ENCODE data around the gene CNKSR3.

DNA sequence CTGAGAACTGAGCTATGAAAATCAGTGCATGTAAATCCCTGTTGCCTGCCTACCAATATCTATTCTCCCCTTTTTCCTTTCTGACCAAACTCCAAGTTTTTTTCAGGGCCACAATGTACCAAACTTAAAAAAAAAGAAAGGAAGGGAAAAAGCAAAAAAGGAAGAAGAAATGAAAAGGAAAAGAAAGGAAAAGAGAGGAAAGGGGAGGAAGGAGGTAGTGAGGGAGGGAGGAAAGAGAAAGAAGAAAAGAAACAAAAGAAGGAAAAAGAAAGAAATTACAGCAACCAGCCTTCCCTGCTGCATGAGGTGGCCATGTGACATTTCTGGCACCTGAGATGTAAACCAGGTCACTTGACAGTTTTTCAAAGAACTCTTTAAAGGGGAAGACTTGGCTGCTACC, 4.4 kb downstream of the CNKSR3 start:
- TF ChIP-seq, protein P1, sequence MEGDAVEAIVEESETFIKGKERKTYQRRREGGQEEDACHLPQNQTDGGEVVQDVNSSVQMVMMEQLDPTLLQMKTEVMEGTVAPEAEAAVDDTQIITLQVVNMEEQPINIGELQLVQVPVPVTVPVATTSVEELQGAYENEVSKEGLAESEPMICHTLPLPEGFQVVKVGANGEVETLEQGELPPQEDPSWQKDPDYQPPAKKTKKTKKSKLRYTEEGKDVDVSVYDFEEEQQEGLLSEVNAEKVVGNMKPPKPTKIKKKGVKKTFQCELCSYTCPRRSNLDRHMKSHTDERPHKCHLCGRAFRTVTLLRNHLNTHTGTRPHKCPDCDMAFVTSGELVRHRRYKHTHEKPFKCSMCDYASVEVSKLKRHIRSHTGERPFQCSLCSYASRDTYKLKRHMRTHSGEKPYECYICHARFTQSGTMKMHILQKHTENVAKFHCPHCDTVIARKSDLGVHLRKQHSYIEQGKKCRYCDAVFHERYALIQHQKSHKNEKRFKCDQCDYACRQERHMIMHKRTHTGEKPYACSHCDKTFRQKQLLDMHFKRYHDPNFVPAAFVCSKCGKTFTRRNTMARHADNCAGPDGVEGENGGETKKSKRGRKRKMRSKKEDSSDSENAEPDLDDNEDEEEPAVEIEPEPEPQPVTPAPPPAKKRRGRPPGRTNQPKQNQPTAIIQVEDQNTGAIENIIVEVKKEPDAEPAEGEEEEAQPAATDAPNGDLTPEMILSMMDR (IDR thresholded peaks at IDR 0.05; ENCODE audit: poor library complexity, severe bottlenecking): no peak
- TF ChIP-seq EZH2 (IDR thresholded peaks at IDR 0.05; ENCODE audit: borderline replicate concordance, insufficient read depth, low read length, poor library complexity, severe bottlenecking): no peak
- no peak for TF ChIP-seq MXI1 (conservative IDR thresholded peaks at IDR 0.05; ENCODE audit: poor library complexity, severe bottlenecking)
- no peak for TF ChIP-seq TAF1 (IDR thresholded peaks at IDR 0.05; ENCODE audit: low read depth)
- TF ChIP-seq EP300 (conservative IDR thresholded peaks at IDR 0.05; ENCODE audit: poor library complexity, severe bottlenecking): no peak
- TF ChIP-seq RAD21 (conservative IDR thresholded peaks at IDR 0.05): no peak

Measured in neural cell (in vitro differentiated cells).